GM12878 (cell line): Measurements from ENCODE around the gene ARHGEF3. TPM values are rescaled to one million over a fixed set of nuclear protein-coding genes. Genes with fewer than 3 reads are reported as not detected.

Experiments used
- CEBPB ChIP-seq, 2 experiments: fragments of 150-350 bp in 1 of 2; IDR thresholded peaks; 2 replicates each; pipeline ENCODE4 v1.6.1; 2012 to 2014; ENCODE audit warnings: low read depth in 2 of 2, low read length in 2 of 2, borderline replicate concordance in 1 of 2, inconsistent platforms in 1 of 2
- DPF2 ChIP-seq: fragments of 450-650 bp; IDR thresholded peaks from 2 replicates; pipeline ENCODE4 v1.6.1; 2017; ENCODE audit warnings: mild to moderate bottlenecking
- FOS ChIP-seq: IDR thresholded peaks from 3 replicates; pipeline ENCODE4 v1.6.1; 2011; ENCODE audit warnings: borderline replicate concordance; ENCODE audit not compliant: insufficient read length; ENCODE audit errors: extremely low read depth
- FOXK2 ChIP-seq: fragments of 450-650 bp; IDR thresholded peaks from 2 replicates; pipeline ENCODE4 v1.6.1; 2017; ENCODE audit warnings: mild to moderate bottlenecking, moderate library complexity
- FOXM1 ChIP-seq: IDR thresholded peaks from 2 replicates; pipeline ENCODE4 v1.6.1; 2012; ENCODE audit warnings: low read depth, mild to moderate bottlenecking, inconsistent platforms, low read length, moderate library complexity
- HCFC1 ChIP-seq: fragments of 150-350 bp; IDR thresholded peaks from 2 replicates; pipeline ENCODE4 v1.6.1; 2014; ENCODE audit warnings: low read length
- IKZF2 ChIP-seq, 2 experiments: fragments of 450-650 bp; IDR thresholded peaks; 2 replicates each; pipeline ENCODE4 v1.6.1; 2017; ENCODE audit warnings: mild to moderate bottlenecking in 2 of 2, moderate library complexity in 2 of 2
- JUNB ChIP-seq: IDR thresholded peaks from 2 replicates; pipeline ENCODE4 v1.6.1; 2016; ENCODE audit warnings: antibody characterized with exemption, mild to moderate bottlenecking
- KAT2A ChIP-seq: conservative IDR thresholded peaks from 2 replicates; pipeline ENCODE4 v1.6.1; 2011; ENCODE audit warnings: low read depth, low read length; ENCODE audit not compliant: control insufficient read depth
- MAX ChIP-seq: IDR thresholded peaks from 2 replicates; pipeline ENCODE4 v1.6.1; 2012; ENCODE audit warnings: low read depth, low read length, improper control_type of control experiment
- MTA3 ChIP-seq: IDR thresholded peaks from 2 replicates; pipeline ENCODE4 v1.6.1; 2012; ENCODE audit warnings: low read length, inconsistent platforms, borderline replicate concordance
- MYC ChIP-seq: IDR thresholded peaks from 2 replicates; pipeline ENCODE4 v1.6.1; 2011; ENCODE audit warnings: mild to moderate bottlenecking, low read length, moderate library complexity, inconsistent platforms; ENCODE audit not compliant: insufficient read depth, insufficient replicate concordance, insufficient read length, severe bottlenecking
- NBN ChIP-seq: fragments of 450-650 bp; IDR thresholded peaks from 2 replicates; pipeline ENCODE4 v1.6.1; 2016
- NFIC ChIP-seq: IDR thresholded peaks from 2 replicates; pipeline ENCODE4 v1.6.1; 2012; ENCODE audit warnings: low read depth, mild to moderate bottlenecking, inconsistent platforms, low read length, moderate library complexity
- NR2C1 ChIP-seq: fragments of 450-650 bp; IDR thresholded peaks from 2 replicates; pipeline ENCODE4 v1.6.1; 2017; ENCODE audit warnings: antibody characterized with exemption, mild to moderate bottlenecking, moderate library complexity
- NR2F1 ChIP-seq: fragments of 450-650 bp; conservative IDR thresholded peaks from 2 replicates; pipeline ENCODE4 v1.6.1; 2017; ENCODE audit warnings: mild to moderate bottlenecking
- RAD21 ChIP-seq: IDR thresholded peaks from 2 replicates; pipeline ENCODE4 v1.6.1; 2011; ENCODE audit warnings: mild to moderate bottlenecking, low read depth, low read length, moderate library complexity; ENCODE audit not compliant: insufficient read depth
- RCOR1 ChIP-seq: conservative IDR thresholded peaks from 2 replicates; pipeline ENCODE4 v1.6.1; 2012; ENCODE audit warnings: low read depth, low read length, improper control_type of control experiment
- RFX5 ChIP-seq: IDR thresholded peaks from 2 replicates; pipeline ENCODE4 v1.6.1; 2011; ENCODE audit warnings: low read depth, low read length, improper control_type of control experiment
- SREBF1 ChIP-seq: IDR thresholded peaks from 2 replicates; pipeline ENCODE4 v1.6.1; 2012; ENCODE audit warnings: mild to moderate bottlenecking, low read length
- USF1 ChIP-seq: IDR thresholded peaks from 2 replicates; pipeline ENCODE4 v1.6.1; 2011; ENCODE audit warnings: borderline replicate concordance, low read depth, mild to moderate bottlenecking, moderate library complexity, mixed read lengths, low read length; ENCODE audit not compliant: insufficient read depth; ENCODE audit errors: extremely low read length
- ZZZ3 ChIP-seq: IDR thresholded peaks from 2 replicates; pipeline ENCODE4 v1.6.1; 2011; ENCODE audit warnings: low read depth; ENCODE audit not compliant: control insufficient read depth, insufficient read length
- polyA plus RNA-seq, 11 experiments: library from polyadenylated mRNA; depleted of rRNA in 4 of 11; unstranded in 6 of 11; stranded (reverse) in 5 of 11; fragments of >200 nt; fragmentation: Nextera tagmentation in 4 of 11; fragmentation: Illumina TruSeq in 1 of 11; extraction: Ambion mirVana in 4 of 11; extraction: Trizol in 1 of 11; gene quantifications; 1 replicate in 1 of 11; 2 replicates in 10 of 11; pipeline versions ENCODE4 v1.2.1 to v1.2.3, GENCODE V29; 2011 to 2016; ENCODE audit warnings: inconsistent platforms in 2 of 11, missing spikeins in 2 of 11, low read depth in 1 of 11
- total RNA-seq, 4 experiments: library from RNA; depleted of rRNA in 3 of 4; stranded (reverse); fragments of >200 nt in 3 of 4; fragmentation: Illumina TruSeq in 1 of 4; extraction: Trizol in 1 of 4; gene quantifications; 2 replicates each; pipeline versions ENCODE4 v1.2.1 to v1.2.3, GENCODE V29; 2013 to 2021
- TF ChIP-seq, protein P1 (sequence below): IDR thresholded peaks from 2 replicates; pipeline ENCODE4 v1.6.1; 2011; ENCODE audit warnings: low read depth, mild to moderate bottlenecking, low read length, moderate library complexity, borderline replicate concordance; ENCODE audit errors: extremely low read depth
- TF ChIP-seq, protein P2 (sequence below): fragments of 450-650 bp; IDR thresholded peaks from 2 replicates; pipeline ENCODE4 v1.6.1; 2018; ENCODE audit warnings: borderline replicate concordance, mild to moderate bottlenecking; ENCODE audit not compliant: partially characterized antibody

The ARHGEF3 gene
- total and polyA plus RNA-seq, 10 of the 15 experiments (the other 5 are each of a cell fraction or from before 2014, with no cell fraction given) = 21.8 to 78.7 (median 56.2) TPM

- TF ChIP-seq ZZZ3 (no peak), NR2F1 (peak; percentile 79), NR2C1 (no peak), IKZF2 (IDR thresholded peaks at IDR 0.05) (peak; percentile 64 to 80), FOXM1 (peak; percentile 95), MAX (no peak), RCOR1 (0 out of 2 replicates have a peak, but pooled peaks have one; percentile 45), CEBPB (IDR thresholded peaks at IDR 0.05; ENCODE audit: borderline replicate concordance in 1 of 2, low read depth in 2 of 2, low read length in 2 of 2) (peak in 1 of 2 experiments; percentile 70; a peak in 1 of 4 replicates), USF1 (no peak), RAD21 (0 out of 2 replicates have a peak, but pooled peaks have one; percentile 7), JUNB (peak; percentile 98), RFX5 (no peak), MTA3 (peak; percentile 97), KAT2A (no peak), NBN (no peak), SREBF1 (peak; percentile 71), MYC (no peak), HCFC1 (no peak), FOS (no peak), NFIC (peak; percentile 94), FOXK2 (no peak), DPF2 (peak; percentile 87)
- TF ChIP-seq, protein P1, sequence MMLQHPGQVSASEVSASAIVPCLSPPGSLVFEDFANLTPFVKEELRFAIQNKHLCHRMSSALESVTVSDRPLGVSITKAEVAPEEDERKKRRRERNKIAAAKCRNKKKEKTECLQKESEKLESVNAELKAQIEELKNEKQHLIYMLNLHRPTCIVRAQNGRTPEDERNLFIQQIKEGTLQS = no peak
- TF ChIP-seq, protein P2, sequence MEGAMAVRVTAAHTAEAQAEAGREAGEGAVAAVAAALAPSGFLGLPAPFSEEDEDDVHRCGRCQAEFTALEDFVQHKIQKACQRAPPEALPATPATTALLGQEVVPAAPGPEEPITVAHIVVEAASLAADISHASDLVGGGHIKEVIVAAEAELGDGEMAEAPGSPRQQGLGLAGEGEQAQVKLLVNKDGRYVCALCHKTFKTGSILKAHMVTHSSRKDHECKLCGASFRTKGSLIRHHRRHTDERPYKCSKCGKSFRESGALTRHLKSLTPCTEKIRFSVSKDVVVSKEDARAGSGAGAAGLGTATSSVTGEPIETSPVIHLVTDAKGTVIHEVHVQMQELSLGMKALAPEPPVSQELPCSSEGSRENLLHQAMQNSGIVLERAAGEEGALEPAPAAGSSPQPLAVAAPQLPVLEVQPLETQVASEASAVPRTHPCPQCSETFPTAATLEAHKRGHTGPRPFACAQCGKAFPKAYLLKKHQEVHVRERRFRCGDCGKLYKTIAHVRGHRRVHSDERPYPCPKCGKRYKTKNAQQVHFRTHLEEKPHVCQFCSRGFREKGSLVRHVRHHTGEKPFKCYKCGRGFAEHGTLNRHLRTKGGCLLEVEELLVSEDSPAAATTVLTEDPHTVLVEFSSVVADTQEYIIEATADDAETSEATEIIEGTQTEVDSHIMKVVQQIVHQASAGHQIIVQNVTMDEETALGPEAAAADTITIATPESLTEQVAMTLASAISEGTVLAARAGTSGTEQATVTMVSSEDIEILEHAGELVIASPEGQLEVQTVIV = no peak
These were observed 48.4 kb downstream of the ARHGEF3 start (continued) for GRCh38 chr3:56753206-56753820.
